D721Med (cell line): ENCODE results near the gene TRIM45.
"Not testable (repeated sequence)": the region's sequence is repeated elsewhere in the genome, so short reads cannot be mapped to it uniquely, and the experiment has no call there.

Experiments
- DNase-seq: peaks from one replicate; pipeline ENCODE4 v3.0.0; 2011; ENCODE audit warnings: low spot score; ENCODE audit not compliant: insufficient read length
- FAIRE-seq: peaks from 2 replicates; lab custom pipeline; 2011; peaks lifted over from hg19 to GRCh38; lab: Jason Lieb, UNC
- TF ChIP-seq, protein P1 (sequence below): IDR thresholded peaks from 2 replicates; pipeline ENCODE4 v1.5.1; 2012; ENCODE audit warnings: mild to moderate bottlenecking, control low read depth; ENCODE audit not compliant: insufficient read depth; ENCODE audit errors: missing control alignments

Gene TRIM45

DNA sequence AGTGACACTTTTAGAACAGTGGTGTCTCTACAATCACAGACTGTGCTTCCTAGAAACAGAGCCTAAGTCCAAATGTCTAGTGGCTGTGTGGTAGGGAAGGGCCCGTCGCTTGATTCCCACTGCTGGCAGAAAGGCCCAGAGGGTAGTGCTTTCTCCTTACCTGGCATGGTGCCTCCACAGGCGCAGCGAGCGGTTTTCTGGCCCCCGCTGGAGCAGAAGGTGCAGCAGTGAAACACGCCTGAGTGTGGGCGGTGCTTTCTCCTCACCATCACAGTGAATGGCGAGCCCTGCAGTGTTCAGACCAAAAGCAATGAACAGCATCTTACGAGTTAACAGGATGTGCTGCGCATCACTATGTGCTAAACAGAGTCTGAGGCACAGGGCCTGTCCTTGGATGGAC lies 8.3 kb downstream of the TRIM45 start:
- no peak for DNase-seq
- TF ChIP-seq, protein P1, sequence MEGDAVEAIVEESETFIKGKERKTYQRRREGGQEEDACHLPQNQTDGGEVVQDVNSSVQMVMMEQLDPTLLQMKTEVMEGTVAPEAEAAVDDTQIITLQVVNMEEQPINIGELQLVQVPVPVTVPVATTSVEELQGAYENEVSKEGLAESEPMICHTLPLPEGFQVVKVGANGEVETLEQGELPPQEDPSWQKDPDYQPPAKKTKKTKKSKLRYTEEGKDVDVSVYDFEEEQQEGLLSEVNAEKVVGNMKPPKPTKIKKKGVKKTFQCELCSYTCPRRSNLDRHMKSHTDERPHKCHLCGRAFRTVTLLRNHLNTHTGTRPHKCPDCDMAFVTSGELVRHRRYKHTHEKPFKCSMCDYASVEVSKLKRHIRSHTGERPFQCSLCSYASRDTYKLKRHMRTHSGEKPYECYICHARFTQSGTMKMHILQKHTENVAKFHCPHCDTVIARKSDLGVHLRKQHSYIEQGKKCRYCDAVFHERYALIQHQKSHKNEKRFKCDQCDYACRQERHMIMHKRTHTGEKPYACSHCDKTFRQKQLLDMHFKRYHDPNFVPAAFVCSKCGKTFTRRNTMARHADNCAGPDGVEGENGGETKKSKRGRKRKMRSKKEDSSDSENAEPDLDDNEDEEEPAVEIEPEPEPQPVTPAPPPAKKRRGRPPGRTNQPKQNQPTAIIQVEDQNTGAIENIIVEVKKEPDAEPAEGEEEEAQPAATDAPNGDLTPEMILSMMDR, result no peak
- no peak for FAIRE-seq

DNA sequence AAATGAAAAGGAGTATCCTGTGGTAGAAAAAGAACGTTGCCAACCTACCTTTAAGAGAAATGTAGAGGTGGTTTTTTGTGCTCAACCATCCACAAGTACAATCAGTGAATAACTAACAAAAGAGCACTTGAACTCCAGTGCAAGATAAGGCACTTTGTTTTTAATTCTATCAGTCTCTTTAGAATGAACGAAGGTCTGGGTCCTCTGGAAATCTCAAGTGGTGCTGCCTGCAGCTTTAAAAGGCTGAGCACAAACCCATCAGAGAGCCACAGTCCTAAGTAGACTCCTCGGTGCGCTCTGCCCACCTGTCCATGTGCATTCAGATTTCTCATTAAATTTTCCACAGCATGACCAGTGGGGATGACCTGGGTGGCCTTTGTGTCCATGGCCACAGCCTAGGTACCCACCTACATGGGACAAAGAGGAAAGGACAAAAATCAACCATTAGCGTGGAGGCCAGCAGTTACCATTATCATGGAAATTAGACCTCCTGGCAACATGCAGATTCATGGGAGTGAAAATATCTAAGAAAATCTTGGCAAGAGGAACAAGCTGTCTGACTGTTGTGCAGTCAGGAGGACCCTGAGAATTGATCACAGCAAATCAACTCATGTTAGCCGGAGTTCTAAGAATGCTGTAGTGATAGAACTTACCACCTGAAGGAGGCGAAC lies 9.4 kb downstream of the TRIM45 start:
- DNase-seq, result no peak
- no peak for FAIRE-seq
- TF ChIP-seq, protein P1, result no peak

DNA sequence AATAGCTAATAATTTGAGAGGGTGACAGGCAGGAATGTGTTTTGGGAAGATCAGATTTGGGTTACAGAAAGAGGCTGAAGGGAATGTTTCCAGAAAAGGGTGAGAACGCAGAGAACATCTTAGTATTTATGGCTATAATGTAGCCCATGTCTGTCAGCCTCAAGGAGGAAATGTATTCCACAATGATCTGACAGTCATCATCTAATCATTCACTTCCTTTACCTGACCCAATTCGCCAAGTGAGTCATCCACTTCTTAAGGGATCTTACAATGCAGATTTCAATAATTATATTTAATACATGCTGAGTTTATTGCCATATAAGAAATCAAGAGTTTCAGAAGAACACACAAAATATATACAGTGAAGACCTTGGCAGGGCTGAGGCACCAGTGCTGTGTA lies 10.8 kb downstream of the TRIM45 start:
- TF ChIP-seq, protein P1, result no peak
- no peak for FAIRE-seq
- DNase-seq, result no peak

DNA sequence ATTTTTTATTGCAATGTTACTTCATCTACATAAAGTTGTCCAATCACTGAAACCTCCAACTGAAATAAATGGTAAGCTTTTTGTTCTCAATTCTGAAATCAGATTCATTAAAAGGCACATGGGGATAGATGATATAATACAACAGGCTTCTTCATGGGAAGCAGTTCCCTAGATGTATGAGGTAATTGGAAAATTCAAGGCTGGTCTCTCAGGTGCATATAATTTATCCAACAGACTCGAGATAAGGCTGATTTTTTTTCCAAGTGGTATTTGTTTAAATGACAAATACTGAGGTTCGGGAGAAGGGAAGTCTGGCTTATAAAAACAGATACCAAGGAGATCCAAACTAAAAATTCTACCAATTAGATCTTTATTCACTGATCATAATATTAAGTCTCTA lies 14.2 kb downstream of the TRIM45 start:
- TF ChIP-seq, protein P1, result no peak
- FAIRE-seq (no peak), DNase-seq (no peak)

DNA sequence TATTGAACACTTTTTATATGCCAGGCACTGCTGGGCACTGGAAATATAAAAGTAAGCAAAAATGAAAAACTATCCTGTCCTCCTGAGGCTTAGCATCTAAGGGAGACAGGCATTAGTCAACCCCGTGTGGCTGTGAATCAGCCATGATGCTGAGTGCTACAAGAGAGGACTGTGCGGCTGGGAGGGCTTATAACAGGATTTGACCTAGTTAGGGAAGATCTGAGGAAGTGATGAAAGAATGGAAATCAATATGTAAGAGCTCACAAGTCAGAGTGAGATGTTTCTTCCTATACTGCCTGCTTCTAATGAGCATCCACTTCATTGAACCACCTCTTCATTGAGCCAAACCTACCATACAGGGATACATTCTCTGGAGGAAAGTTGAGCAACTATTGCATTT lies 15.1 kb downstream of the TRIM45 start:
- FAIRE-seq (no peak), DNase-seq (no peak)
- TF ChIP-seq, protein P1, result no peak

DNA sequence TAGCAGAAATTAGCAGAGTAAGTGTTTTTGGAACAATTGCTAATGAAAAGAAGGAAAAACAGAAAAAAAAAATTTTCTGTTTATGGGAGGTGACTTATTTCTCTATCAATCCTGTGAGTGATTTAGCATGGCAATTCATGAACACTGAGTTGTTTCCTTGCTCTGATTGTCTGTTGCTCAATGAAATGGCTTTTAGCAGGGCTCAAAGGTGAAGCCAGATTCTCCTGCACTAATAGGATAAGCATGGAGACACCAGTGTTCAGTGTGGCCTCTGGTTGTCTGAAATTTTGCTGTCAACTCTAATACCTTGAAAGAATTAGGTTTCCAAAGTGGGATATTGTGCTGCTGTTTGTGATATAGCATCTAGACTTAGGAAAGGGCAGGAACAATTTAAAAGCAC lies 15.8 kb downstream of the TRIM45 start:
- TF ChIP-seq, protein P1, result no peak
- FAIRE-seq, result no peak
- DNase-seq, result no peak

DNA sequence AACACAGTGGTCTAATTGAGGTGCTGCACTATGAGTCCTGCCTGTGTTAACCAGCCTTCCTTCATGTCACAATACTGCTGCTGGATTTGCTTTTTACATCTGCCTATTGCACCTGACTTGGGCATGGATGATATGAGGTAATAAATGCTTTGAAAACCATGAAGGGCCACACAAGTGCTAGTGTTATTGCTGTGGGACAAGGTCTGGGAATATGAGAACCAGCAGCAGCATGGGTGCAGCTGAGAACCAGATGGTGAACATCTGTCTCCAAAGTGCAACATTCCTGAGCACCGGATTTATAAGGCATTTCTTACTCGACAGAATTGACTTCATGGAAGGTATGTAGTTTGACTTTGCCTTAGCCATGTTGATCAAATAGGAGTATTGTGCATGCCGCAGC lies 16.6 kb downstream of the TRIM45 start:
- TF ChIP-seq, protein P1, result no peak
- no peak for DNase-seq
- FAIRE-seq, result no peak

DNA sequence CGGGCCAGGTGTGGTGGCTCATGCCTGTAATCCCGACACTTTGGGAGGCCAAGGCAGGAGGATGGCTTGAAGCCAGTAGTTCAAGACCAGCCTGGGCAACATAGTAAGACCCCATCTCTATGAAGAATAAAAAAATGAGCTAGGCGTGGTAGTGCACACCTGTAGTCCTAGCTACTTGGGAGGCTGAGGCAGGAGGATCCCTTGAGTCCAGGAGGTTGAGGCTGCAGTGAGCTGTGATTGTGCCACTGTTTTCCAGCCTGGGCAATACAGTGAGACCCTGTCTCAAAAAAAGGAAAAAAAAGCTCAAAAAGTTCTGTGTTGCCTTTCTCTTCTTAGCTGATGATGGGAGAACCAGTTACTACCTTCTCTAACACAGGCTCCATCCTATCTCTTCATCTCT lies 19.7 kb downstream of the TRIM45 start:
- DNase-seq, FAIRE-seq: not testable (repeated sequence)
